Measurements from ENCODE around the gene ARL4C.

The ARL4C gene

DNA sequence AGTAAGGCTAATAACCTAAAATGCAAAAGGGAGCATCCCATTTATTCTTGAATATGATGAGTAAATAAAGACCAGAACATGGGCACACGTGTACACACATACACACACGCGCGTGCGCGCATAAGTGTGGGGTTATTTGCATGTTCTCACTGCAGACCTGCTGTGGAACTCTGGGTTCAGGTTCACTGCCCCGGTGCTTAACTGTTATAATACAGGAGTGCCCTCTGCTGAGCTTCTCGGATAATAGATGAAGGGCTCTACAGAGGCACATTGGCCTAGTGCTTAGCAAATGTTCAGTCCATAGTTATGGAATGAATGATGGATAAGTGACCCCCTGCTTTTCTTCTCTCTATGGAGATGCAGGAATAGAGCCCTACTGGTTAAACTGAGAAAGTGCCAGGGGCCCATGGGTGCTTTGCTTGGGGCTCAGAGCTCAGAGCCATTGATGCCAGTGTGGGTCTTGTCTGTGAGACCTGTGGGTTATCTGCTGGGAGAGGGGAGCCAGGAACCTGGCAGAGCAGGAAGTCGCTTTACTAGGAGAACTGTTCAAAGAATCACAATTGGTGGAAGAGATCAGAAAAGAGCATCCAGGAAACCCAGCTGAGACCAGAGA lies 3.6 kb upstream of the ARL4C start:
- Histone ChIP-seq H3K9ac (ENCODE audit: low read depth, low read length, poor library complexity, severe bottlenecking) (no peak overlapping the region), H3K79me2 (ENCODE audit: insufficient read depth, low read length) (peaks cover 9% of the 10 kb centered on the region), H4K20me1 (ENCODE audit: insufficient read depth, low read length, poor library complexity, severe bottlenecking) (peaks cover 4% of the 10 kb centered on the region), H2AFZ (ENCODE audit: low read length) (no peak overlapping the region), H3K9me2 (replicated peaks; ENCODE audit: low read depth, low read length) (no peaks in the 10 kb centered on the region), H3K4me2 (ENCODE audit: low read depth, low read length, poor library complexity, severe bottlenecking) (no peak overlapping the region), H3K36me3 (ENCODE audit: insufficient read depth, low read length) (no peaks in the 10 kb centered on the region), H3K4me1 (ENCODE audit: insufficient read depth, low read length, poor library complexity, severe bottlenecking) (peaks cover 3% of the 10 kb centered on the region), H3K4me3 (ENCODE audit: low read length, poor library complexity, severe bottlenecking) (no peak overlapping the region), H3K9me3 (ENCODE audit: insufficient read depth, low read depth, low read length) (no peaks in the 10 kb centered on the region), H3F3A (ENCODE audit: low read depth) (peaks cover 5% of the 10 kb centered on the region; the same call in 1 of the 2 replicates), H3K27me3 (ENCODE audit: insufficient read depth, low read length, poor library complexity, severe bottlenecking) (no peaks in the 10 kb centered on the region)
- TF ChIP-seq, protein P1, sequence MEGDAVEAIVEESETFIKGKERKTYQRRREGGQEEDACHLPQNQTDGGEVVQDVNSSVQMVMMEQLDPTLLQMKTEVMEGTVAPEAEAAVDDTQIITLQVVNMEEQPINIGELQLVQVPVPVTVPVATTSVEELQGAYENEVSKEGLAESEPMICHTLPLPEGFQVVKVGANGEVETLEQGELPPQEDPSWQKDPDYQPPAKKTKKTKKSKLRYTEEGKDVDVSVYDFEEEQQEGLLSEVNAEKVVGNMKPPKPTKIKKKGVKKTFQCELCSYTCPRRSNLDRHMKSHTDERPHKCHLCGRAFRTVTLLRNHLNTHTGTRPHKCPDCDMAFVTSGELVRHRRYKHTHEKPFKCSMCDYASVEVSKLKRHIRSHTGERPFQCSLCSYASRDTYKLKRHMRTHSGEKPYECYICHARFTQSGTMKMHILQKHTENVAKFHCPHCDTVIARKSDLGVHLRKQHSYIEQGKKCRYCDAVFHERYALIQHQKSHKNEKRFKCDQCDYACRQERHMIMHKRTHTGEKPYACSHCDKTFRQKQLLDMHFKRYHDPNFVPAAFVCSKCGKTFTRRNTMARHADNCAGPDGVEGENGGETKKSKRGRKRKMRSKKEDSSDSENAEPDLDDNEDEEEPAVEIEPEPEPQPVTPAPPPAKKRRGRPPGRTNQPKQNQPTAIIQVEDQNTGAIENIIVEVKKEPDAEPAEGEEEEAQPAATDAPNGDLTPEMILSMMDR (conservative IDR thresholded peaks at IDR 0.05; ENCODE audit: low read length) = peak; percentile 91
- no peak for TF ChIP-seq EZH2phosphoT487 (IDR thresholded peaks at IDR 0.05; ENCODE audit: borderline replicate concordance)

DNA sequence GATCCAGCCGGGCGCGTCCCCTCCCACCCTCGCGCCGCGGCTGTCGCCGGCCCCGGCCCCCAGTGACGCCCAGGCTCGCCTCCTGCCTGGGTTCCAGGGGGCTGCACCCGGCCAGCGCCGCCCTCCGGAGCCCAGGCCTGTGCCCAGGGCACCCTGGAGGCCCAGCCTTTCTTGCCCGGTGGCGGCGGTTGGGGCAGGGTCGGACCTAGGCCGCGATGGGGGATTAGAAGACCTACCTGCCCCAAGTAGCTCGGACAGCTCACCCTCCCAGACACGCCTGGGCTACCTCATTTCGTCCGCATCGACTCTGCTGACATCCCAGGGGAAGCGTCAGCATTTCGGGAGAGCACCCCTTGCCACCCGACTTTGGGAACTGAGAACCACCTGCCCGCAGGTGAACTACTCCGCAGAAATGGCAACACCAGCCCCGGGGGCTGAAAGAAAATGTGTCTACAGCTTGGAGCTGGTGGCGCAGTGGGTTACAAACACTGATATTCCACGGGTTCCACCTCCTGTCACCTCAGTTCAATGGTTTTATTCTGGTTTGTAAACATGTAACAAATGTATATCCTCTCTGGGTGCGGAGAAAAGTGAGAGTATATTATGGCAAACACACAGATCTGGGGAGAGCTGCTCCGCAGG lies 834 bp upstream of the ARL4C start:
- Histone ChIP-seq H3K9me3 (ENCODE audit: insufficient read depth, low read depth, low read length) (no peaks in the 10 kb centered on the region), H3K79me2 (ENCODE audit: insufficient read depth, low read length) (peaks cover 37% of the 10 kb centered on the region), H3K36me3 (ENCODE audit: insufficient read depth, low read length) (no peaks in the 10 kb centered on the region), H3F3A (ENCODE audit: low read depth) (peaks cover 5% of the 10 kb centered on the region; the same call in 1 of the 2 replicates), H3K4me2 (ENCODE audit: low read depth, low read length, poor library complexity, severe bottlenecking) (no peak overlapping the region), H3K27me3 (ENCODE audit: insufficient read depth, low read length, poor library complexity, severe bottlenecking) (no peaks in the 10 kb centered on the region), H2AFZ (ENCODE audit: low read length) (no peak overlapping the region), H3K4me3 (ENCODE audit: low read length, poor library complexity, severe bottlenecking) (no peak overlapping the region), H3K9ac (ENCODE audit: low read depth, low read length, poor library complexity, severe bottlenecking) (no peak overlapping the region), H3K9me2 (replicated peaks; ENCODE audit: low read depth, low read length) (no peaks in the 10 kb centered on the region), H4K20me1 (ENCODE audit: insufficient read depth, low read length, poor library complexity, severe bottlenecking) (peaks cover 21% of the 10 kb centered on the region), H3K4me1 (ENCODE audit: insufficient read depth, low read length, poor library complexity, severe bottlenecking) (peaks cover 27% of the 10 kb centered on the region)
- no peak for TF ChIP-seq EZH2phosphoT487 (IDR thresholded peaks at IDR 0.05; ENCODE audit: borderline replicate concordance)
- TF ChIP-seq, protein P1 (conservative IDR thresholded peaks at IDR 0.05; ENCODE audit: low read length) = no peak

DNA sequence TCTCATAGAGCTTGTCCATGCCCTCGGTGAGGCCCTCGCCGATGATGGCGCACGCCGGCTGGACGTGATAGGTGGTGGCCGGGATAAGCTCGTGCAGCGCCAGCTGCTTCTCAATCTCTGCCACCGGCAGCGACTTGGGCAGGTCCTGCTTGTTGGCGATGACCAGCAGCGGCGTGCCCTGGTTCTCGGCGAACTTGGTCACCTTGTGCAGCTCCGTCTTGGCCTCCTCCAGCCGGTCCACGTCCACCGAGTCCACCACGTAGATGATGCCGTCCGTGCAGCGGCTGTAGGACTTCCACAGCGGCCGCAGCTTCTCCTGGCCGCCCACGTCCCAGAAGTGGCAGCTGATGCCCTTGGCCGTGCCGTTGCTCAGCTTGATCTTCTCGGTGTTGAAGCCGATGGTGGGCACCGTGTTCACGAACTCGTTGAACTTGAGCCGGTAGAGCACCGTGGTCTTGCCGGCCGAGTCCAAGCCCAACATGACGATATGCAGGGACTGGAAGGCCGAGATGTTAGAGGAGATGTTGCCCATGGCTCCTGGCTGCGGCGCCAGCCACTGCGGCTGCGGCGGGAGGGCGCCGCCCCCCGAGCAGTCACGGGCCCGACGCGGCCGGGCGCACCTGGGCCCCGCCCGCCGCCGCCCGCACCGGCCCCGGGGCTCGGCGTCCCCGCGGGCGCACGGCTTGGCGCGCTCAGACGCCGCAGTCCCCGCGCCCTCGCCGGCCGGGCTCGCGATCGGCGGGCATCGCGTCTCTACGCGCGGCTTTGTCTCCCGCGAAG lies 636 bp downstream of the ARL4C start:
- peak overlapping the region; percentile 80 for H3K4me3 ChIP-seq (ENCODE audit: low read length, poor library complexity, severe bottlenecking)
- H3F3A ChIP-seq (ENCODE audit: low read depth) = peaks cover 6% of the 10 kb centered on the region; the same call in 1 of the 2 replicates
- H4K20me1 ChIP-seq (ENCODE audit: insufficient read depth, low read length, poor library complexity, severe bottlenecking) = peaks cover 21% of the 10 kb centered on the region
- peaks cover 48% of the 10 kb centered on the region for H3K79me2 ChIP-seq (ENCODE audit: insufficient read depth, low read length)
- peak overlapping the region; percentile 81 for H3K9ac ChIP-seq (ENCODE audit: low read depth, low read length, poor library complexity, severe bottlenecking)
- no peaks in the 10 kb centered on the region for H3K9me2 ChIP-seq (replicated peaks; ENCODE audit: low read depth, low read length)
- no peaks in the 10 kb centered on the region for H3K27me3 ChIP-seq (ENCODE audit: insufficient read depth, low read length, poor library complexity, severe bottlenecking)
- TF ChIP-seq EZH2phosphoT487 (IDR thresholded peaks at IDR 0.05; ENCODE audit: borderline replicate concordance) = no peak
- TF ChIP-seq, protein P1 (conservative IDR thresholded peaks at IDR 0.05; ENCODE audit: low read length) = no peak
- H3K4me2 ChIP-seq (ENCODE audit: low read depth, low read length, poor library complexity, severe bottlenecking) = peak overlapping the region; percentile 93
- H2AFZ ChIP-seq (ENCODE audit: low read length) = peak overlapping the region; percentile 74; the same call in 1 of the 2 replicates
- no peaks in the 10 kb centered on the region for H3K9me3 ChIP-seq (ENCODE audit: insufficient read depth, low read depth, low read length)
- peaks cover 39% of the 10 kb centered on the region for H3K4me1 ChIP-seq (ENCODE audit: insufficient read depth, low read length, poor library complexity, severe bottlenecking)
- no peaks in the 10 kb centered on the region for H3K36me3 ChIP-seq (ENCODE audit: insufficient read depth, low read length)
